GM10266 (cell line): ENCODE results near the gene CLSTN2.

Experiments
- DNase-seq: peaks from one replicate; pipeline ENCODE4 v3.0.0; 2012; ENCODE audit errors: extremely low spot score
- CTCF ChIP-seq: IDR thresholded peaks from 2 replicates; pipeline ENCODE4 v1.5.1; 2012; ENCODE audit warnings: mild to moderate bottlenecking, low read depth; ENCODE audit not compliant: control insufficient read depth, insufficient read depth; ENCODE audit errors: missing control alignments

Gene CLSTN2

GRCh38 chr3:140530131-140530530 is 595.1 kb downstream of the CLSTN2 start:
- DNase-seq: no peak
- TF ChIP-seq CTCF: no peak

- no peak for TF ChIP-seq CTCF
- no peak for DNase-seq
These were observed 595.6 kb downstream of the CLSTN2 start for GRCh38 chr3:140530603-140531002.

GRCh38 chr3:140532793-140533330 is 597.9 kb downstream of the CLSTN2 start:
- DNase-seq: no peak
- no peak for TF ChIP-seq CTCF

- DNase-seq: no peak
- no peak for TF ChIP-seq CTCF
These were observed 602.1 kb downstream of the CLSTN2 start for GRCh38 chr3:140536926-140537726.

- DNase-seq: no peak
- TF ChIP-seq CTCF: no peak
These were observed 602.7 kb downstream of the CLSTN2 start for GRCh38 chr3:140537727-140538082.

GRCh38 chr3:140540262-140540661 is 605.3 kb downstream of the CLSTN2 start:
- TF ChIP-seq CTCF: no peak
- DNase-seq: no peak

GRCh38 chr3:140541975-140542653 is 607.1 kb downstream of the CLSTN2 start:
- TF ChIP-seq CTCF: no peak
- DNase-seq: no peak
